Measurements from ENCODE around the gene PRKAG2.
A peak's percentile ranks its signal among the peaks of the same experiment; 100 is the strongest.

PRKAG2 gene

DNA sequence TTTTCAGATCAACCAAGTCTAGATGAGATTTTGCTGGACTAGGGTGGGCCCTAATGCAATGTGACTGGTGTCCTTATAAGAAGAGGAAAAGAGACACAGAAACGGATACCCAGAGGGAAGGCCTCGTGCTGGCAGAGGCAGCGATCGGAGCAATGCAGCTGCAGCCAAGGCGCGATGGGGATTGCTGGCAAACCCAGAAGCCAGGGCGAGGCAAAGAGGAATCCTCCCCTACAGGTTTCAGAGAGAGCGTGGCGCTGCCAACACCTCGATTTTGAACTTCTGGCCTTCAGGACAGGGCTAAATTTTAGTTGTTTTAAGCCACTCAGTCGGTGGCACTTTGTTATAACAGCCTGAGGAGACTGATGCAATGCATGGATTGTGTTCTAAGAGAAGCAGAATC, 200.2 kb downstream of the PRKAG2 start:
- TF ChIP-seq RAD21 (IDR thresholded peaks at IDR 0.05; ENCODE audit: low read depth) (no peak), EGR1 (IDR thresholded peaks at IDR 0.05) (no peak), CEBPB (IDR thresholded peaks at IDR 0.05) (no peak), TEAD4 (IDR thresholded peaks at IDR 0.05) (0 out of 2 replicates have a peak, but pooled peaks have one; percentile 20)
- TF ChIP-seq, protein P1, sequence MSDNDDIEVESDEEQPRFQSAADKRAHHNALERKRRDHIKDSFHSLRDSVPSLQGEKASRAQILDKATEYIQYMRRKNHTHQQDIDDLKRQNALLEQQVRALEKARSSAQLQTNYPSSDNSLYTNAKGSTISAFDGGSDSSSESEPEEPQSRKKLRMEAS (IDR thresholded peaks at IDR 0.05) = peak; percentile 74

DNA sequence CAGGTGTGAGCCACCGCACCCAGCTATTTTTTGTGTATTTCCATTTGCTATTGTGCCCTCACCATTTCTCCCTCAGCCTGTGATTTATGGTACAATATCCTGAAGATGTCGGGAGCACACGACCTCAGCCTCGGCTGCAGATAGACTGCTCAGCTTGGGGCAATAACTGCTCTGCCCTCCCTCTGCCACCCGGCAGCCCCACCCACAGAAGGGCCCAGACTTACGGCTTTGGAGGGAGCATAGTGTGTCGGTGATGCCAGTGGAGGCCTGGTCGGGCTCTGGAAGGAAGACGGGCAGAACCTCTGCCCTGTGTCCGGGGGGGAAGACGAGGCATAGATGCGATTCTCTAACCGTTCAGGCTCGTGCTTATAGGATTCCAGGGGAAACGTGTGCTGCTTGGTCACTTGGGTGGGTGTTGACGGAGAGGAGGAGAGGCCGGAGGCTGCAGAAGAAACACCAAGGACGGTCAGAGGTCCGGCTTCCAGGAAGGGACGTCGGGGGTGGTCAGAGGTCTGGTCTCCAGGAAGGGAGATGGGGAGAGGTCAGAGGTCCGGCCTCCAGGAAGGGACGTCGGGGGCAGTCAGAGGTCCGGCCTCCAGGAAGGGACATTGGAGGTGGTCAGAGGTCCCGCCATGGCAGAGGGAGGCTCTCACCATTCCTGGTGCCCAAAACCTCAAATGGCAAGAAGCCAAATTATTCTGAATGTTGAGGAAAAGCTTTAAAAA, 201.6 kb downstream of the PRKAG2 start:
- no peak for TF ChIP-seq YY1 (IDR thresholded peaks at IDR 0.05; ENCODE audit: low read depth)
- no peak for TF ChIP-seq CEBPB (IDR thresholded peaks at IDR 0.05)
- no peak for TF ChIP-seq EP300 (IDR thresholded peaks at IDR 0.05; ENCODE audit: borderline replicate concordance)
- TF ChIP-seq TEAD4 (IDR thresholded peaks at IDR 0.05) = no peak
- TF ChIP-seq TCF12 (IDR thresholded peaks at IDR 0.05; ENCODE audit: low read depth) = no peak
- no peak for TF ChIP-seq RAD21 (IDR thresholded peaks at IDR 0.05; ENCODE audit: low read depth)
- TF ChIP-seq, protein P2, sequence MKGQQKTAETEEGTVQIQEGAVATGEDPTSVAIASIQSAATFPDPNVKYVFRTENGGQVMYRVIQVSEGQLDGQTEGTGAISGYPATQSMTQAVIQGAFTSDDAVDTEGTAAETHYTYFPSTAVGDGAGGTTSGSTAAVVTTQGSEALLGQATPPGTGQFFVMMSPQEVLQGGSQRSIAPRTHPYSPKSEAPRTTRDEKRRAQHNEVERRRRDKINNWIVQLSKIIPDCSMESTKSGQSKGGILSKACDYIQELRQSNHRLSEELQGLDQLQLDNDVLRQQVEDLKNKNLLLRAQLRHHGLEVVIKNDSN (IDR thresholded peaks at IDR 0.05) = no peak
- no peak for TF ChIP-seq EGR1 (IDR thresholded peaks at IDR 0.05)
- TF ChIP-seq NFIC (IDR thresholded peaks at IDR 0.05) = no peak
- TF ChIP-seq, protein P1 (IDR thresholded peaks at IDR 0.05) = no peak
- TF ChIP-seq ZBTB7A (IDR thresholded peaks at IDR 0.05; ENCODE audit: low read depth) = no peak
- TF ChIP-seq, protein P3, sequence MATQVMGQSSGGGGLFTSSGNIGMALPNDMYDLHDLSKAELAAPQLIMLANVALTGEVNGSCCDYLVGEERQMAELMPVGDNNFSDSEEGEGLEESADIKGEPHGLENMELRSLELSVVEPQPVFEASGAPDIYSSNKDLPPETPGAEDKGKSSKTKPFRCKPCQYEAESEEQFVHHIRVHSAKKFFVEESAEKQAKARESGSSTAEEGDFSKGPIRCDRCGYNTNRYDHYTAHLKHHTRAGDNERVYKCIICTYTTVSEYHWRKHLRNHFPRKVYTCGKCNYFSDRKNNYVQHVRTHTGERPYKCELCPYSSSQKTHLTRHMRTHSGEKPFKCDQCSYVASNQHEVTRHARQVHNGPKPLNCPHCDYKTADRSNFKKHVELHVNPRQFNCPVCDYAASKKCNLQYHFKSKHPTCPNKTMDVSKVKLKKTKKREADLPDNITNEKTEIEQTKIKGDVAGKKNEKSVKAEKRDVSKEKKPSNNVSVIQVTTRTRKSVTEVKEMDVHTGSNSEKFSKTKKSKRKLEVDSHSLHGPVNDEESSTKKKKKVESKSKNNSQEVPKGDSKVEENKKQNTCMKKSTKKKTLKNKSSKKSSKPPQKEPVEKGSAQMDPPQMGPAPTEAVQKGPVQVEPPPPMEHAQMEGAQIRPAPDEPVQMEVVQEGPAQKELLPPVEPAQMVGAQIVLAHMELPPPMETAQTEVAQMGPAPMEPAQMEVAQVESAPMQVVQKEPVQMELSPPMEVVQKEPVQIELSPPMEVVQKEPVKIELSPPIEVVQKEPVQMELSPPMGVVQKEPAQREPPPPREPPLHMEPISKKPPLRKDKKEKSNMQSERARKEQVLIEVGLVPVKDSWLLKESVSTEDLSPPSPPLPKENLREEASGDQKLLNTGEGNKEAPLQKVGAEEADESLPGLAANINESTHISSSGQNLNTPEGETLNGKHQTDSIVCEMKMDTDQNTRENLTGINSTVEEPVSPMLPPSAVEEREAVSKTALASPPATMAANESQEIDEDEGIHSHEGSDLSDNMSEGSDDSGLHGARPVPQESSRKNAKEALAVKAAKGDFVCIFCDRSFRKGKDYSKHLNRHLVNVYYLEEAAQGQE (IDR thresholded peaks at IDR 0.05; ENCODE audit: low read depth) = no peak
- no peak for TF ChIP-seq TAF1 (IDR thresholded peaks at IDR 0.05; ENCODE audit: low read depth)

DNA sequence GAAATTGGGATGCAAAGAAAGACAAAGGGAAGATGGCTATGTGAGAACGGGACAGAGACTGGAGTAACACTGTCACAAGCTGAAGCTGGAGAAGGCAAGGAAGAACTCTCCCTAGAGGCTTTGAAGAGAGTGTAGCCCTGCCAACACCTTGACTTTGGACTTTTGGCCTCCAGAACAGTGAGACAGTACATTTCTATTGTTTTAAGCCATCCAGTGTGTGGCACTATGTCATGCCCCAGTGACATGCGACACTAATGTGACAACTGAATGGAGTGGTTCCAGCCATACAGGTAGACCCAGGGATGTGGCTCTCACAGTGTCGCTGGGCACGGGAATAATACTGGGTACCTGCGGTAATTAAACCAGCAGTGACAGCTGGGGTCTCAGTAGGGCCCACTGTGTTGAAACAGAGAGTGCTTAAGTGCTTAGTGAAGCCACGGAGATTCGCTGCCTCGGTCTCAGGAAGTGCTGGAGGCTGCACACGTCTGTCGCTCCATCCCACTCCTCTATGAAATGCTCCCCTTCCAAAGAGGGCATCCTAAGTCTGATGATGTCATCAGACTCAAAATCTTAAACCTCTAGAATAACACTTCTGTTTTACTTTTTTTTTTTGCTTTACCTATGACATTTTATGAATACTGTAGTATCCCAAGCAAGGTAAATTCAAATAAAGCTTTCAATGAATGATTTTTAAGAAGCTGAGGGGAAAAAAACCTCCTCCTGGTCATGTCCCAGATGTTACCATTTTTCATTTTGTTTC, 202.6 kb downstream of the PRKAG2 start:
- TF ChIP-seq NFIC (IDR thresholded peaks at IDR 0.05) (peak; percentile 18; the same call in 1 of the 2 replicates), FOXM1 (IDR thresholded peaks at IDR 0.05; ENCODE audit: borderline replicate concordance, low read depth) (no peak)

DNA sequence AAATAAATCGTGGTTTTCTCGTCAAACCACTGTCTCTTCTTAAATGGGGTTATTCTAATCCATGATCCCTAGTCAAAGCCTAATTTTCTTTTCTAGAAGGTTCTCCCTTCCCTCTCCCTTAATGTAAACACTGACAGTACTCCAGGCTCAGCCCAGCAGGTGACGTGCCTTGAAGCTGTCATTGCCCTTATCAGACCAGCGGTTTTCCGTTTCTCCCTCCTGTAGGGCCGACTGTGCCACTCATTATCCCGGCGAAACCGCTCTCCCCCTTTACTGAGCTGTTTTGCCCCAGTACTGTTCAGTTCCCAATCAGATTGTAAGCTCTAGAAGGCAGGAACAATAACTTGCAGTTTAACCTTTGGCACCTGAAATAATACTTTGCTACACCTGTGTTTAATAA, 203.7 kb downstream of the PRKAG2 start:
- TF ChIP-seq EGR1 (IDR thresholded peaks at IDR 0.05) (no peak), YY1 (IDR thresholded peaks at IDR 0.05; ENCODE audit: low read depth) (no peak), TCF12 (IDR thresholded peaks at IDR 0.05; ENCODE audit: low read depth) (no peak), ZBTB7A (IDR thresholded peaks at IDR 0.05; ENCODE audit: low read depth) (no peak), CEBPB (IDR thresholded peaks at IDR 0.05) (no peak)
- TF ChIP-seq, protein P1 (IDR thresholded peaks at IDR 0.05) = no peak

DNA sequence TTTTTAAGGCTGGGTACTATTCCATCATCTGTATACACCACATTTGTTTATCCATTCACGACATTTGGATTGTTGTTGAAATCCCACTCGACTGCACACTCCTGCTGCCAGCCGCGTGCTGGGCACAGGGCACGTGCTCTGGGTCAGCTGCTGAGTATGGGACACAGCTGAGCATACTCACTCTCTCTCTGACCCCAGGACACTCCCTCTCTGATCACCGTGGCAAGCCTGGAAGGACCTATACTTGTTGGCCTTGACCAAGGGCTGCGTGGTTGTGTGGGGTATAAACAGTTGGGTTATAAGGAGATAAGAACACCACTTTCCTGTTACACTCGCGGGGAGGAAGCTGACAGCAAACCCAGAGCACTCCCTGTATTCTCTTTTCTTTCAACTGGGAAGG, 204.2 kb downstream of the PRKAG2 start:
- TF ChIP-seq RAD21 (IDR thresholded peaks at IDR 0.05; ENCODE audit: low read depth) = no peak
- no peak for TF ChIP-seq TEAD4 (IDR thresholded peaks at IDR 0.05)
- TF ChIP-seq, protein P3 (IDR thresholded peaks at IDR 0.05; ENCODE audit: low read depth) = no peak
- TF ChIP-seq, protein P2 (IDR thresholded peaks at IDR 0.05) = no peak
- TF ChIP-seq CEBPB (IDR thresholded peaks at IDR 0.05) = no peak
- TF ChIP-seq EGR1 (IDR thresholded peaks at IDR 0.05) = no peak
- TF ChIP-seq, protein P1 (IDR thresholded peaks at IDR 0.05) = no peak
- no peak for TF ChIP-seq TAF1 (IDR thresholded peaks at IDR 0.05; ENCODE audit: low read depth)
- no peak for TF ChIP-seq EP300 (IDR thresholded peaks at IDR 0.05; ENCODE audit: borderline replicate concordance)
- no peak for TF ChIP-seq CREB1 (IDR thresholded peaks at IDR 0.05; ENCODE audit: low read depth)
- TF ChIP-seq NFIC (IDR thresholded peaks at IDR 0.05) = no peak
- TF ChIP-seq ZBTB7A (IDR thresholded peaks at IDR 0.05; ENCODE audit: low read depth) = no peak
